ENCODE measurements around the gene SMARCD3.
A peak's percentile ranks its signal among the peaks of the same experiment; 100 is the strongest.

Gene SMARCD3

GRCh38 chr7:151248346-151249033 lies at the start of gene SMARCD3:
Gene SMARCD3 (minus strand): TSS chr7:151248694. CDS start chr7:151248562, 132 bp downstream.
- Histone ChIP-seq H3K4me1 (ENCODE audit: control insufficient read depth in 1 of 2, insufficient read depth in 1 of 2, low read depth in 1 of 2, low read length in 1 of 2) (peaks cover 30 to 53% of the 10 kb centered on the region in 2 experiments), H3K27ac (no peak within 1 kb of the TSS), H3K4me3 (ENCODE audit: low read depth in 1 of 2, low read length in 1 of 2) (peak within 1 kb of the TSS; percentile 12 to 47), H3K27me3 (peaks cover 100% of the 10 kb centered on the region), H3K9me3 (no peaks in the 10 kb centered on the region), H3K36me3 (no peaks in the 10 kb centered on the region)
- TF ChIP-seq CTCF (IDR thresholded peaks at IDR 0.05), result no peak

- no peaks in the 10 kb centered on the region for H3K36me3 ChIP-seq
- H3K9me3 ChIP-seq, result no peaks in the 10 kb centered on the region
- H3K4me1 ChIP-seq (ENCODE audit: control insufficient read depth in 1 of 2, insufficient read depth in 1 of 2, low read depth in 1 of 2, low read length in 1 of 2), result no peaks in the 10 kb centered on the region
- no peak overlapping the region for H3K4me3 ChIP-seq (ENCODE audit: low read depth in 1 of 2, low read length in 1 of 2)
- no peak for TF ChIP-seq CTCF (IDR thresholded peaks at IDR 0.05)
- H3K27me3 ChIP-seq, result peaks cover 25% of the 10 kb centered on the region
- H3K27ac ChIP-seq, result no peak overlapping the region
Observed at GRCh38 chr7:151296202-151296992, 47.9 kb upstream of the SMARCD3 start.

- Histone ChIP-seq H3K27ac (no peak overlapping the region), H3K27me3 (peaks cover 8% of the 10 kb centered on the region), H3K36me3 (no peaks in the 10 kb centered on the region), H3K4me1 (ENCODE audit: control insufficient read depth in 1 of 2, insufficient read depth in 1 of 2, low read depth in 1 of 2, low read length in 1 of 2) (no peaks in the 10 kb centered on the region), H3K4me3 (ENCODE audit: low read depth in 1 of 2, low read length in 1 of 2) (no peak overlapping the region), H3K9me3 (no peaks in the 10 kb centered on the region)
- no peak for TF ChIP-seq CTCF (IDR thresholded peaks at IDR 0.05)
Observed at GRCh38 chr7:151292850-151293249, 44.4 kb upstream of the SMARCD3 start.

- Histone ChIP-seq H3K27me3 (peaks cover 16% of the 10 kb centered on the region), H3K36me3 (no peaks in the 10 kb centered on the region), H3K4me1 (ENCODE audit: control insufficient read depth in 1 of 2, insufficient read depth in 1 of 2, low read depth in 1 of 2, low read length in 1 of 2) (no peaks in the 10 kb centered on the region), H3K4me3 (ENCODE audit: low read depth in 1 of 2, low read length in 1 of 2) (no peak overlapping the region), H3K9me3 (no peaks in the 10 kb centered on the region), H3K27ac (no peak overlapping the region)
- no peak for TF ChIP-seq CTCF (IDR thresholded peaks at IDR 0.05)
Observed at GRCh38 chr7:151291206-151291605, 42.7 kb upstream of the SMARCD3 start.

- no peaks in the 10 kb centered on the region for H3K9me3 ChIP-seq
- H3K36me3 ChIP-seq, result no peaks in the 10 kb centered on the region
- no peak overlapping the region for H3K4me3 ChIP-seq (ENCODE audit: low read depth in 1 of 2, low read length in 1 of 2)
- no peaks in the 10 kb centered on the region for H3K4me1 ChIP-seq (ENCODE audit: control insufficient read depth in 1 of 2, insufficient read depth in 1 of 2, low read depth in 1 of 2, low read length in 1 of 2)
- peaks cover 19% of the 10 kb centered on the region for H3K27me3 ChIP-seq
- no peak overlapping the region for H3K27ac ChIP-seq
- no peak for TF ChIP-seq CTCF (IDR thresholded peaks at IDR 0.05)
Observed at GRCh38 chr7:151290355-151290760, 41.9 kb upstream of the SMARCD3 start.

All from neutrophil (primary cell).